22Rv1 (cell line): ENCODE data around the gene ZFYVE28.
"Not testable (repeated sequence)": the region's sequence is repeated elsewhere in the genome, so short reads cannot be mapped to it uniquely, and the experiment has no call there.

Experiments used
- H3K27ac ChIP-seq: fragments of 450-650 bp; 2 replicates; pipeline ENCODE4 v1.5.1; 2017
- CTCF ChIP-seq: fragments of 450-650 bp; IDR thresholded peaks from 2 replicates; pipeline ENCODE4 v1.5.1; 2017; ENCODE audit warnings: mild to moderate bottlenecking
- ZFX ChIP-seq: fragments of 450-650 bp; IDR thresholded peaks from 2 replicates; pipeline ENCODE4 v1.6.1; 2017; ENCODE audit warnings: antibody characterized with exemption, borderline replicate concordance

ZFYVE28 gene

DNA sequence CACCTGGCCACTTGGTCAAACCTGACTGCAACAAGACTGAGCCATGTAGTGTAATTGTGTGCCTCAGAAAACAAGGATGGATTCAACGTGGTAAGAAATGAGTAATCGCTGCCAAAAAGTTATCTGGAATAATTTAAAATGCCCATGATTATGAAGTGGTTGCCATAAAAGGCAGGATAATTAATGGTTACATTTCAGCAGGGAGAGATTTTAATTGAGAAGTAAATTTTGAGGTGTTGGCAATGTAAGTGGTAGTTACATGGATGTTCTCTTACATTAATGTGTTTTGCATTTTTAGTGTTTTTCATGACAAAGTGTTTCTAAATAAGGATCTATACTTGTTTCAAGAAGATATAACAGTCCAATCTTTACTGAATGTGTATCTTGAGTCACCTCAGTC lies 192.2 kb downstream of the ZFYVE28 start:
- H3K27ac ChIP-seq = no peak overlapping the region
- TF ChIP-seq CTCF (no peak), ZFX (no peak)

DNA sequence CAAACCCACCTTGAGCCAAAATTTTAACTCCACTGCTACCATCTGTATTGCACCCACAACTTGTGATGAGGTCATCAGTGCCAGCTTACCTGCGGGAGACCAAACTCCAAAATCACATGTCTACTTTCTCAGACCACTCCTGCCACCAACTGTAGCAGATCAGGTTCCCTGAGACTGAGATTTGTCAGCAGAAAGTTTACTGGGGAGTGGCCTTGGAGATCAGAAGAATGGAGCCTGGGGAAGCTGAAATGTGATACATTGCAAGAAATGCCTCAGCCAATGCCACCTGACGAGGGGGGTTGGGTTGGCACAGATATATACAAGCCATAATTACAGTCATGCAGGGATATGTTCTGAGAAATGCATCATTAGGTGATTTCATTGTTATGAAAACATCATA lies 195.6 kb downstream of the ZFYVE28 start:
- TF ChIP-seq CTCF (no peak), ZFX (no peak)
- peak overlapping the region; percentile 60 for H3K27ac ChIP-seq

- H3K27ac ChIP-seq = not testable (repeated sequence)
Observed at GRCh38 chr4:2221378-2221777, 197.1 kb downstream of the ZFYVE28 start.

- TF ChIP-seq ZFX (no peak), CTCF (peak; percentile 92)
- H3K27ac ChIP-seq = no peak overlapping the region
Observed at GRCh38 chr4:2220016-2220630, 198.3 kb downstream of the ZFYVE28 start.
